Fibroblast of lung (primary cell): Measurements from ENCODE around the gene CYP4F8.

Experiments
- CTCF ChIP-seq, 2 donors: IDR thresholded peaks in 1 of 2; conservative IDR thresholded peaks in 1 of 2; 1 replicate in 1 of 2; 2 replicates in 1 of 2; pipeline ENCODE4 v1.5.1; 2011 to 2012; ENCODE audit warnings: low read length in 2 of 2, control low read depth in 1 of 2, inconsistent platforms in 1 of 2, low read depth in 1 of 2, mild to moderate bottlenecking in 1 of 2
- EZH2 ChIP-seq: IDR thresholded peaks from 2 replicates; pipeline ENCODE4 v1.5.1; 2012; ENCODE audit warnings: low read length, control low read depth, mild to moderate bottlenecking; ENCODE audit errors: missing control alignments

GRCh38 chr19:15666186-15666585 is 51.2 kb downstream of the CYP4F8 start:
- TF ChIP-seq CTCF (conservative IDR thresholded peaks at IDR 0.05 in 1 of 2, IDR thresholded peaks at IDR 0.05 in 1 of 2; ENCODE audit: low read depth in 1 of 2, low read length in 2 of 2) (no peak), EZH2 (no peak)
